ENCODE results near the gene MRPL20.

The MRPL20 gene

GRCh38 chr1:1422465-1423244 is 15.6 kb upstream of the MRPL20 start:
- no peak for TF ChIP-seq CTCF (conservative IDR thresholded peaks at IDR 0.05; ENCODE audit: control insufficient read depth, insufficient read depth, low read depth, low read length)
- DNase-seq (ENCODE audit: low read depth), result no peak
- H3K4me3 ChIP-seq (ENCODE audit: control insufficient read depth, low read depth, low read length), result no peak overlapping the region

DNA sequence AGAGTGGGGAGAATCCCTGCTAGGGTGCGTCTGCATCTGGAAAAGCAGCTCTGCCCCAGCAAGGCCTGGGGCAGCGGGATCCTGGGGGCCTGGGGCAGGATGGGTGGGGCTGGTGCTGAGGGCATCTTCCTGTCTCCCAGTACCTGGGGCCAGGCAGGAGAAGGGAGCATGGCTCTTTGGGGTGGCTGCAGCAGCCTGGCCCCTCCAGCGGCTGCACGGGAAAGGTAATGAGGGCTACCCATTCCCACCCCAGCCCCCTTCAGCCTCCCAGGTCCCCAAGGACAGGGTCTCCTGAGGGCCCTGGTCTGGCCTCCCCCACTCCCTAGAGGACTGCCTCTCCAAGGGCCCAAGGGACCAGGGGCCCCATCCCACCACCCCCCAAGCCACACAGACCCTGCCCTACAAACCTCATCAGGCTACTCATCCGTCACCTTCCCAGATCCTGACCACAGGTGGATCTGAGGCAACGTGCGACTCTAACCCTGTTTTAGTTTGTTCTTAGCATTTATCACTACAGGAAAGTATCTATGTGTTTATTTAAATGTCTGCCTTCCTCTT is 14.9 kb upstream of the MRPL20 start:
- DNase-seq (ENCODE audit: low read depth), result no peak
- H3K4me3 ChIP-seq (ENCODE audit: control insufficient read depth, low read depth, low read length), result no peak overlapping the region
- TF ChIP-seq CTCF (conservative IDR thresholded peaks at IDR 0.05; ENCODE audit: control insufficient read depth, insufficient read depth, low read depth, low read length), result no peak

- TF ChIP-seq CTCF (conservative IDR thresholded peaks at IDR 0.05; ENCODE audit: control insufficient read depth, insufficient read depth, low read depth, low read length), result no peak
- no peak within 1 kb of the TSS for H3K4me3 ChIP-seq (ENCODE audit: control insufficient read depth, low read depth, low read length)
- no peak for DNase-seq (ENCODE audit: low read depth)
These were observed 14.2 kb upstream of the MRPL20 start, which contains the start of gene ANKRD65 for GRCh38 chr1:1421147-1421906. TSS of gene ANKRD65 (minus strand) at chr1:1421276. CDS start at chr1:1421005, 271 bp downstream.

GRCh38 chr1:1420654-1421141 is 13.6 kb upstream of the MRPL20 start:
- TF ChIP-seq CTCF (conservative IDR thresholded peaks at IDR 0.05; ENCODE audit: control insufficient read depth, insufficient read depth, low read depth, low read length), result no peak
- DNase-seq (ENCODE audit: low read depth), result no peak
- H3K4me3 ChIP-seq (ENCODE audit: control insufficient read depth, low read depth, low read length), result no peak overlapping the region

GRCh38 chr1:1419813-1420653 is 12.9 kb upstream of the MRPL20 start:
- TF ChIP-seq CTCF (conservative IDR thresholded peaks at IDR 0.05; ENCODE audit: control insufficient read depth, insufficient read depth, low read depth, low read length), result no peak
- no peak overlapping the region for H3K4me3 ChIP-seq (ENCODE audit: control insufficient read depth, low read depth, low read length)
- no peak for DNase-seq (ENCODE audit: low read depth)

- TF ChIP-seq CTCF (conservative IDR thresholded peaks at IDR 0.05; ENCODE audit: control insufficient read depth, insufficient read depth, low read depth, low read length), result no peak
- DNase-seq (ENCODE audit: low read depth), result no peak
- H3K4me3 ChIP-seq (ENCODE audit: control insufficient read depth, low read depth, low read length), result no peak overlapping the region
These were observed 12.3 kb upstream of the MRPL20 start for GRCh38 chr1:1419363-1419812.
